ENCODE results near the gene FHIP2A.

- TF ChIP-seq CTCF (conservative IDR thresholded peaks at IDR 0.05; ENCODE audit: low read depth in 2 of 2) (no peak), EZH2 (IDR thresholded peaks at IDR 0.05; ENCODE audit: low read depth, unreplicated experiment) (no peak), EZH2phosphoT487 (IDR thresholded peaks at IDR 0.05; ENCODE audit: unreplicated experiment) (no peak), POLR2AphosphoS5 (IDR thresholded peaks at IDR 0.05; ENCODE audit: low read depth) (no peak), REST (IDR thresholded peaks at IDR 0.05; ENCODE audit: unreplicated experiment) (no peak), JUNB (IDR thresholded peaks at IDR 0.05; ENCODE audit: unreplicated experiment) (no peak), CREB1 (CRISPR knock-in tag; IDR thresholded peaks at IDR 0.05; ENCODE audit: low read depth) (no peak)
- TF ChIP-seq, protein P1, sequence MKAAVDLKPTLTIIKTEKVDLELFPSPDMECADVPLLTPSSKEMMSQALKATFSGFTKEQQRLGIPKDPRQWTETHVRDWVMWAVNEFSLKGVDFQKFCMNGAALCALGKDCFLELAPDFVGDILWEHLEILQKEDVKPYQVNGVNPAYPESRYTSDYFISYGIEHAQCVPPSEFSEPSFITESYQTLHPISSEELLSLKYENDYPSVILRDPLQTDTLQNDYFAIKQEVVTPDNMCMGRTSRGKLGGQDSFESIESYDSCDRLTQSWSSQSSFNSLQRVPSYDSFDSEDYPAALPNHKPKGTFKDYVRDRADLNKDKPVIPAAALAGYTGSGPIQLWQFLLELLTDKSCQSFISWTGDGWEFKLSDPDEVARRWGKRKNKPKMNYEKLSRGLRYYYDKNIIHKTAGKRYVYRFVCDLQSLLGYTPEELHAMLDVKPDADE (IDR thresholded peaks at IDR 0.05) = no peak
Measured at GRCh38 chr10:114824391-114824790, 2.8 kb downstream of the FHIP2A start.
